Measurements from ENCODE around the gene C1orf94. TPM values are rescaled to one million over a fixed set of nuclear protein-coding genes. Genes with fewer than 3 reads are reported as not detected.
A peak's percentile ranks its signal among the peaks of the same experiment; 100 is the strongest.

The C1orf94 gene
- 4.9 and 5.3 TPM in 2 replicates for total RNA-seq (2014; rRNA removed; shearing (Covaris generic))
- polyA plus RNA-seq (2016; fragmentation: Nextera tagmentation; extraction: Ambion mirVana): 4.3 and 4.9 TPM in 2 replicates
- long read RNA-seq, transcript C1orf94-201 (7 exons, 2,136 nt): major isoform, 27 of 30 reads
- long read RNA-seq, partial matches to known transcripts: 0 of 30 reads
- long read RNA-seq, other reads (novel, unspliced or antisense): 3 of 30 reads

DNA sequence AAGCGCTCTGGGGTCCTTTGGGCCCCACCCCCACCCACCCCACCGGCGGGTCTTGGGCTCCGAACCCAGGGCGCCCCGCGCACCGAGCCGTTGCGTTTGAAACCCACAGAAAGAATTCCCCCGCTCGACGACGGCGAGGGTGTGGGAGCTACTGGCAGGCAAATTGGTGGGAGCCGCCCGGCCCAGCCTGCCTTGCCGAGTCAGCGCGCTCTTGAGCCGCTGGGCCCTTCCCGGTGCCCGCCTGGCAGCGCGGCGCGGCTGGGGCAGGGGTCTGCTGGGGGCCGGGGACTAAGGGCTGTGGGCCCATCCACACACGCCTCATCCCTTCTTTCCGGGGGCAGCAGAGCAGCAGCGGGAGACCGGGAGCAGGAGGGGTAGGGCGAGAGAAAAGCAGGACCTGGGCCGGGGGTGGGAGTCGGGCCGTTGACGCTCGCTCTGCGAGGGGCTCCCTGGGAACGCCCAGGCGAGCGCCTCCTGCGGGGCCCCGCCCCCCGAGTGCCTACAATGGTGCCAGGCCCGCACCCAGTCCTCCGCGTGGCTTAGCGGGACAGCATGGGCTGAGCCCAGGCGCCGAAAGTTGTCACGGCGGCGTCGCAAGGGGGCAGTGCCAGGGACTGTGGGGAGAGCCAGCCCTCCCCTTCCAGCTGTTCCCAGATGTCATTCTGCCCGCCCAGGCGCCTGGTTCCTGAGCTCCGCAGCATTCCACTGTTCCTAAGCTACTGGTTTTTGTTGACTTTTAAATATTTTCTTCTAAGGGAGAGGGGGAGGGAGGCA lies at the start of gene C1orf94:
TSS of gene C1orf94 (plus strand) at position 78 of the 774 bp plus-strand sequence. CDS start 883 bp downstream, outside the sequence.
- Histone ChIP-seq H3K27me3 (ENCODE audit: insufficient read depth) (peaks cover 25% of the 10 kb centered on the region), H3F3A (replicated peaks; ENCODE audit: low read depth) (no peaks in the 10 kb centered on the region), H3K36me3 (ENCODE audit: insufficient read depth) (no peaks in the 10 kb centered on the region), H3K4me1 (ENCODE audit: insufficient read depth) (peaks cover 58% of the 10 kb centered on the region), H3K4me3 (peak within 1 kb of the TSS; percentile 67), H2AFZ (peak within 1 kb of the TSS; percentile 86), H3K79me2 (replicated peaks; ENCODE audit: insufficient read depth) (no peaks in the 10 kb centered on the region), H4K20me1 (replicated peaks; ENCODE audit: insufficient read depth) (no peaks in the 10 kb centered on the region), H3K27ac (ENCODE audit: low read depth) (no peak within 1 kb of the TSS), H3K9me2 (ENCODE audit: insufficient read depth) (no peaks in the 10 kb centered on the region; the same call in 1 of the 2 replicates), H3K4me2 (peak within 1 kb of the TSS; percentile 85)
- Mint-ChIP-seq H3K27ac (no peak within 1 kb of the TSS), H3K4me1 (peaks cover 54% of the 10 kb centered on the region), H3K27me3 (ENCODE audit: insufficient read depth, low read depth, poor library complexity) (peaks cover 10% of the 10 kb centered on the region), H3K9me3 (no peaks in the 10 kb centered on the region), H3K36me3 (ENCODE audit: low read depth) (no peaks in the 10 kb centered on the region; the same call in 2 of the 3 replicates), H3K4me3 (peak within 1 kb of the TSS; percentile 65)
- ATAC-seq (peak; percentile 82), DNase-seq (ENCODE audit: low spot score) (peak; percentile 75)
- TF ChIP-seq, protein P1, sequence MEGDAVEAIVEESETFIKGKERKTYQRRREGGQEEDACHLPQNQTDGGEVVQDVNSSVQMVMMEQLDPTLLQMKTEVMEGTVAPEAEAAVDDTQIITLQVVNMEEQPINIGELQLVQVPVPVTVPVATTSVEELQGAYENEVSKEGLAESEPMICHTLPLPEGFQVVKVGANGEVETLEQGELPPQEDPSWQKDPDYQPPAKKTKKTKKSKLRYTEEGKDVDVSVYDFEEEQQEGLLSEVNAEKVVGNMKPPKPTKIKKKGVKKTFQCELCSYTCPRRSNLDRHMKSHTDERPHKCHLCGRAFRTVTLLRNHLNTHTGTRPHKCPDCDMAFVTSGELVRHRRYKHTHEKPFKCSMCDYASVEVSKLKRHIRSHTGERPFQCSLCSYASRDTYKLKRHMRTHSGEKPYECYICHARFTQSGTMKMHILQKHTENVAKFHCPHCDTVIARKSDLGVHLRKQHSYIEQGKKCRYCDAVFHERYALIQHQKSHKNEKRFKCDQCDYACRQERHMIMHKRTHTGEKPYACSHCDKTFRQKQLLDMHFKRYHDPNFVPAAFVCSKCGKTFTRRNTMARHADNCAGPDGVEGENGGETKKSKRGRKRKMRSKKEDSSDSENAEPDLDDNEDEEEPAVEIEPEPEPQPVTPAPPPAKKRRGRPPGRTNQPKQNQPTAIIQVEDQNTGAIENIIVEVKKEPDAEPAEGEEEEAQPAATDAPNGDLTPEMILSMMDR (conservative IDR thresholded peaks at IDR 0.05; ENCODE audit: low read depth in 2 of 2): peak; percentile 36 to 52
- TF ChIP-seq, protein P2, sequence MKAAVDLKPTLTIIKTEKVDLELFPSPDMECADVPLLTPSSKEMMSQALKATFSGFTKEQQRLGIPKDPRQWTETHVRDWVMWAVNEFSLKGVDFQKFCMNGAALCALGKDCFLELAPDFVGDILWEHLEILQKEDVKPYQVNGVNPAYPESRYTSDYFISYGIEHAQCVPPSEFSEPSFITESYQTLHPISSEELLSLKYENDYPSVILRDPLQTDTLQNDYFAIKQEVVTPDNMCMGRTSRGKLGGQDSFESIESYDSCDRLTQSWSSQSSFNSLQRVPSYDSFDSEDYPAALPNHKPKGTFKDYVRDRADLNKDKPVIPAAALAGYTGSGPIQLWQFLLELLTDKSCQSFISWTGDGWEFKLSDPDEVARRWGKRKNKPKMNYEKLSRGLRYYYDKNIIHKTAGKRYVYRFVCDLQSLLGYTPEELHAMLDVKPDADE (IDR thresholded peaks at IDR 0.05): no peak

DNA sequence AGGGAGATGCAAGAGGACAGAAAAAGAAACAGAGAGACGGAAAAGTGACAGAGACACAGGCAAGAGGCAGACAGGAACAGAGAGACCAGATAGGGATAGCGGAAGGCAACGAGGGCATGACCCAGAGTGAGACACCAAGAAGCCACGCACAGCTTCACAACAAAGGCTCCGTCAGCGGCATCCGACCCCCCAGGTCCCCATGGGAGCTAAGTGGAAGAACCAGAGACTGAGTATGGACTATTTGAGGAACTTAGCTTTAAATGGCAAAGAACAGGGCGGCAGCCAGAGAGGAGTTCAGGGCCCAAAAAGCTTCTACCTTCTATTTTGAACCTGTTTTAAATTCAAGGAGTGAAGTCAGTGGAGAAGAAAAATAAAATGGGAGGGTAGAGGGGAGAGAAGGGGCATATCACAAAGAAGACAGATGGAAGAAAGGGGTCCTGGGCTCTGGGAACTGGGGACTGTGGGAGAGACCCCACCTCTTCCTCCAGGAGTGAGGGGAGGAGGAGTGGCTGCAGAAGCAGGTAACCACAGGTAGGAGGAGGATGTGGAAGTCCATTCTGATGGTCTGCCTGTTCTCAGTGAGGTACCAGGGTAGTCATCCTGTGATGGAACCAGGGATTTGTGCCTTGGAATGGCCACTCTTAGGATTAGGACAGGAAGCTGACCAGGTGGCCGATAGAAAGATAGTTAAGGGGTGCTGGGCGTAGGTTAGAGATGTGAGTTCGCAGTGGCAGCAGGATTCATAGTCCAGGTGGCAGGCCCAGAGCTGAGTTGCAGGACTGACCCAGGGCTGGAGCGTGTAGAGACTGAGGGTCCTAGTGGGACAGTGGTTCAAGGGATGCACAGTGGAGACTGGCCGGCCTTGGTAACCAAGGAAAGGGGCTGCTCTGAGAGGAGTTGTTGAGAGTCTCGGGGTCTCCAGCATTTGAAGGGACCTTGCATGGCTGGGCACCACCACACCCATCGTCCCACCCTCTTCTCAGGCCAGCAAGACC lies 49.4 kb upstream of the C1orf94 start:
- Mint-ChIP-seq H3K4me3 (no peak overlapping the region), H3K9me3 (peaks cover 3% of the 10 kb centered on the region; the same call in 1 of the 3 replicates), H3K36me3 (ENCODE audit: low read depth) (peaks cover 39% of the 10 kb centered on the region), H3K4me1 (peaks cover 5% of the 10 kb centered on the region), H3K27ac (no peak overlapping the region), H3K27me3 (ENCODE audit: insufficient read depth, low read depth, poor library complexity) (peaks cover 21% of the 10 kb centered on the region)
- Histone ChIP-seq H3F3A (replicated peaks; ENCODE audit: low read depth) (no peaks in the 10 kb centered on the region), H3K4me1 (ENCODE audit: insufficient read depth) (no peaks in the 10 kb centered on the region), H3K4me3 (no peak overlapping the region), H2AFZ (no peak overlapping the region), H3K9me2 (ENCODE audit: insufficient read depth) (0 out of 2 replicates have a peak, but pooled peaks cover 9% of the 10 kb centered on the region), H3K27me3 (ENCODE audit: insufficient read depth) (no peaks in the 10 kb centered on the region), H4K20me1 (replicated peaks; ENCODE audit: insufficient read depth) (no peaks in the 10 kb centered on the region), H3K27ac (ENCODE audit: low read depth) (no peak overlapping the region), H3K79me2 (replicated peaks; ENCODE audit: insufficient read depth) (0 out of 2 replicates have a peak, but pooled peaks cover 9% of the 10 kb centered on the region), H3K36me3 (ENCODE audit: insufficient read depth) (no peaks in the 10 kb centered on the region; the same call in 1 of the 2 replicates), H3K4me2 (no peak overlapping the region)
- TF ChIP-seq, protein P1 (conservative IDR thresholded peaks at IDR 0.05; ENCODE audit: low read depth in 2 of 2): no peak
- TF ChIP-seq EZH2phosphoT487 (IDR thresholded peaks at IDR 0.05; ENCODE audit: unreplicated experiment) (no peak), CREB1 (CRISPR knock-in tag; IDR thresholded peaks at IDR 0.05; ENCODE audit: low read depth) (no peak)
- ATAC-seq (no peak), DNase-seq (ENCODE audit: low spot score) (no peak)

Data from GM23338 (cell line).